Sigmoid colon (tissue), 4 donors: ENCODE measurements around the gene SCMH1.

ENCODE experiments used
- CTCF ChIP-seq, 4 experiments: fragments of 450-650 bp in 3 of 4; fragments of 200-600 bp in 1 of 4; IDR thresholded peaks; one replicate each; pipeline ENCODE4 v1.5.1; 2016 to 2019; ENCODE audit warnings: antibody characterized with exemption in 4 of 4, mild to moderate bottlenecking in 3 of 4, moderate library complexity in 2 of 4
- EP300 ChIP-seq, 4 donors: sonication (generic); formaldehyde crosslinking; IDR thresholded peaks; one replicate each; pipeline ENCODE4 v1.6.1; 2017; ENCODE audit warnings: antibody characterized with exemption in 4 of 4
- POLR2A ChIP-seq, 2 donors: fragments of 450-650 bp; IDR thresholded peaks; one replicate each; pipeline ENCODE4 v1.6.1; 2016; ENCODE audit warnings: antibody characterized with exemption in 2 of 2, mild to moderate bottlenecking in 2 of 2, moderate library complexity in 2 of 2
- POLR2AphosphoS5 ChIP-seq, 4 donors: sonication (generic); formaldehyde crosslinking; IDR thresholded peaks; one replicate each; pipeline ENCODE4 v1.6.1; 2017; ENCODE audit warnings: antibody characterized with exemption in 4 of 4

GRCh38 chr1:41072051-41072450 lies 170.1 kb downstream of the SCMH1 start:
- TF ChIP-seq CTCF (IDR thresholded peaks at IDR 0.05), result no peak
- no peak for TF ChIP-seq EP300 (IDR thresholded peaks at IDR 0.05)
- no peak for TF ChIP-seq POLR2AphosphoS5 (IDR thresholded peaks at IDR 0.05)
- no peak for TF ChIP-seq POLR2A (IDR thresholded peaks at IDR 0.05)
